Bronchial epithelial cell (primary cell): ENCODE results near the gene PSTK. TPM values are rescaled to one million over a fixed set of nuclear protein-coding genes. Genes with fewer than 3 reads are reported as not detected.

Experiments
- DNase-seq: peaks from one replicate; pipeline ENCODE4 v3.0.0-alpha.2; 2010; ENCODE audit warnings: low read depth
- FAIRE-seq: peaks from 2 replicates; lab custom pipeline; 2011; peaks lifted over from hg19 to GRCh38; lab: Jason Lieb, UNC
- H3K27me3 ChIP-seq: 2 replicates; pipeline ENCODE4 v1.5.1; 2011; ENCODE audit warnings: low read length; ENCODE audit not compliant: control insufficient read depth, insufficient read depth
- H3K36me3 ChIP-seq: 2 replicates; pipeline ENCODE4 v1.5.1; 2011; ENCODE audit warnings: low read length; ENCODE audit not compliant: control insufficient read depth, insufficient read depth
- H3K4me3 ChIP-seq: 2 replicates; pipeline ENCODE4 v1.5.1; 2011; ENCODE audit warnings: mild to moderate bottlenecking, low read depth, low read length, control low read depth
- total RNA-seq: library from RNA; depleted of rRNA; stranded (reverse); fragments of >200 nt; gene quantifications from 2 replicates; pipeline ENCODE4 v1.2.1, GENCODE V29; 2014
- TF ChIP-seq, protein P1 (sequence below): IDR thresholded peaks from 2 replicates; pipeline ENCODE4 v1.5.1; 2011; ENCODE audit warnings: mild to moderate bottlenecking, moderate library complexity, low read length, control low read depth, inconsistent platforms; ENCODE audit not compliant: insufficient read depth, severe bottlenecking

Gene PSTK
- total RNA-seq, 1 donor from 2014 or later = 4.2 TPM

DNA sequence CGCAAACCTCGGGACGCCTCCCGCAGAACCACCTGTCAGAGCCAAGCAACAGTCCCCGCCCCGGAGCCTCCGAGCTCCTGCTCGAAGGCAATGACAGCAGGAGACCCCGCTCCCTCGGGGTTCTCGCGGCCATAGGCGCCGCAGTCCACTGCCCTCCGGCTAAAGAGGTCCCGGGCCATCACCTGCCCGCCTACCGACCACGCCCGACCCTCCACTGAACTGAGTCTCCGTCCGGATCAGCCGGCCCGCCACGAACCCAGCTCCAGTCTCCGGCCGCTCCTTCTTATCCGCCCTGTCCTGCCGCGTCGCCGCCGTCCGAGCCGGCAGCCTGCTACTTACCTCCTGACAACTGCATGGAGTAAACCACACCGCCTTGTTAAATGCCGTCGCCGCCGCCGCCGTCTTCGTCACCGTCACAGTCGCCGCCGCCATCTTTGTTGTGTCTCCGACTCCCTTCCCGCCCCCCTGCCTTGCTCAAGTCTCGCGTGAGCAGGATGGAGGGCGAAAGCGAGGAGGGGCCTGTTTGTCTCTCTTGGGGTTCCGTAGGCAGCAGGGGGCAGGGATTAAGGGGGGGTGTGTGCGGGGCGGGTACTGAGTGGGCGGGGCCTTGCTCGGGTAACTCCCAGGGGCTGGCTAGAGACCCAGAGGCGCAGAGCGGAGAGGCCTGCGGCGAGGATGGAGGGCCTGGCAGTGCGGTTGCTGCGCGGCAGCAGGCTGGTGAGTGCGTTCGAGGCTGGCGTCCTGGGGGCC lies 28.3 kb downstream of the PSTK start, which contains the start of the genes ACADSB and IKZF5:
TSS of gene ACADSB (plus strand) at position 652 of the 750 bp plus-strand sequence. CDS start at position 676, 24 bp downstream.
TSS of gene IKZF5 (minus strand) at position 441 of the 750 bp plus-strand sequence. CDS start 10,170 bp downstream, outside the sequence.
- Histone ChIP-seq H3K36me3 (no peaks in the 10 kb centered on the region), H3K4me3 (peak within 1 kb of the TSS; percentile 80), H3K27me3 (no peaks in the 10 kb centered on the region)
- FAIRE-seq = no peak
- peak; percentile 89 for DNase-seq
- TF ChIP-seq, protein P1, sequence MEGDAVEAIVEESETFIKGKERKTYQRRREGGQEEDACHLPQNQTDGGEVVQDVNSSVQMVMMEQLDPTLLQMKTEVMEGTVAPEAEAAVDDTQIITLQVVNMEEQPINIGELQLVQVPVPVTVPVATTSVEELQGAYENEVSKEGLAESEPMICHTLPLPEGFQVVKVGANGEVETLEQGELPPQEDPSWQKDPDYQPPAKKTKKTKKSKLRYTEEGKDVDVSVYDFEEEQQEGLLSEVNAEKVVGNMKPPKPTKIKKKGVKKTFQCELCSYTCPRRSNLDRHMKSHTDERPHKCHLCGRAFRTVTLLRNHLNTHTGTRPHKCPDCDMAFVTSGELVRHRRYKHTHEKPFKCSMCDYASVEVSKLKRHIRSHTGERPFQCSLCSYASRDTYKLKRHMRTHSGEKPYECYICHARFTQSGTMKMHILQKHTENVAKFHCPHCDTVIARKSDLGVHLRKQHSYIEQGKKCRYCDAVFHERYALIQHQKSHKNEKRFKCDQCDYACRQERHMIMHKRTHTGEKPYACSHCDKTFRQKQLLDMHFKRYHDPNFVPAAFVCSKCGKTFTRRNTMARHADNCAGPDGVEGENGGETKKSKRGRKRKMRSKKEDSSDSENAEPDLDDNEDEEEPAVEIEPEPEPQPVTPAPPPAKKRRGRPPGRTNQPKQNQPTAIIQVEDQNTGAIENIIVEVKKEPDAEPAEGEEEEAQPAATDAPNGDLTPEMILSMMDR = no peak

DNA sequence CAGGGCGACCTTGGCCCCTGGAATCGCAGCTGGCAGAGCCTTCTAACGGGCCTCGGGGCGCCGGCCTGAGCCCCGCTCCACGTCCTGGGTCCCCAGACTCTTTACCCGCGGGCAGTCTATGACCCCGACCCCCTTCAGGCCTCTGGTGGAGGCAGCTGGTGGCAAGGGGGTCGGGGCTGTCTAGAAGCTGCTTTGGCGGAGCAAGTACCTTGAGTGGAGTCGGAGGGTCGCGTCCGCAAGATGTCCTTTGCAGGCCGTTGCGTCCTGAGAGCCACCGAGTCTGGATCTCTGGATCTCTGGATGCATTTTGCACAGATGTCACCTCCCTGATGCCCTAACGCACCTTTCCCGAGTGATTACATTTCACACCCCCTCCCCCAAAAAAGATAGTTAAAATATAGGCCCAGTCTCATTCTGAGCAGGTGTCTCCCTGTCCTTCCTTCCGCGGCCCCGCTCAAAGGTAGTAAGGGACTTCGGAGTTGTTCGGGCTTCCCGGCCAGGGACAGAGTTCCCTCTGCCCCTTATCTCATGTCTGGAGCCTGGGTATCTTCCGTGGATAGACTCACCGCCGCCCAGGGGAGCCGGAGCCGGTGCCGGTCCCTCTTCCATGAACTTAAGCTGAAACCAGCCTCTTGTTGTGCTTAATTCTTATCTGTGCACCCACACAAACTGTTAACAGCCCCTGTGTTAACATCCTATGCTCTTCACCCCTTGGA lies 29.1 kb downstream of the PSTK start:
- TF ChIP-seq, protein P1 = no peak
- FAIRE-seq = no peak

DNA sequence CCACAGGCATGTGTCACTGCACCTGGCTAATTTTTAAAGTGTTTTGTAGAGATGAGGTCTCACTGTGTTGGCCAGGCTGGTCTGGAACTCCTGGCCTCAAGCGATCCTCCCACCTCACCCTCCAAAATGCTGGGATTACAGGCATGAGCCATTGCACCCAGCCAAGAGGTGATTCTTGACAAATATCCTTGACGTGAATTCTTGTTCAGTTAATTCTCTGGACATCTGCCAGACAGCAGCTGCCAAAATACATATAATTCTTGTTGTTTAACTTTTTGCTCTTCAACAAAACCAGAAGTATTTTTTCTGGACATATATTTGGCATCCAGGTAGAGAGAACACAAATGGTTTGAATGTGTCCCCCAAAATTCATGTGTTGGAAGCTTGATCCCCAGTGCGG lies 31.8 kb downstream of the PSTK start:
- Histone ChIP-seq H3K36me3 (no peaks in the 10 kb centered on the region), H3K27me3 (no peaks in the 10 kb centered on the region), H3K4me3 (no peak overlapping the region)
- TF ChIP-seq, protein P1 = no peak
- FAIRE-seq (no peak), DNase-seq (no peak)

More for the DNA sequence above, 29.1 kb downstream of the PSTK start:
- Histone ChIP-seq H3K36me3 (no peaks in the 10 kb centered on the region), H3K27me3 (no peaks in the 10 kb centered on the region), H3K4me3 (peak overlapping the region; percentile 80)
- DNase-seq = no peak

DNA sequence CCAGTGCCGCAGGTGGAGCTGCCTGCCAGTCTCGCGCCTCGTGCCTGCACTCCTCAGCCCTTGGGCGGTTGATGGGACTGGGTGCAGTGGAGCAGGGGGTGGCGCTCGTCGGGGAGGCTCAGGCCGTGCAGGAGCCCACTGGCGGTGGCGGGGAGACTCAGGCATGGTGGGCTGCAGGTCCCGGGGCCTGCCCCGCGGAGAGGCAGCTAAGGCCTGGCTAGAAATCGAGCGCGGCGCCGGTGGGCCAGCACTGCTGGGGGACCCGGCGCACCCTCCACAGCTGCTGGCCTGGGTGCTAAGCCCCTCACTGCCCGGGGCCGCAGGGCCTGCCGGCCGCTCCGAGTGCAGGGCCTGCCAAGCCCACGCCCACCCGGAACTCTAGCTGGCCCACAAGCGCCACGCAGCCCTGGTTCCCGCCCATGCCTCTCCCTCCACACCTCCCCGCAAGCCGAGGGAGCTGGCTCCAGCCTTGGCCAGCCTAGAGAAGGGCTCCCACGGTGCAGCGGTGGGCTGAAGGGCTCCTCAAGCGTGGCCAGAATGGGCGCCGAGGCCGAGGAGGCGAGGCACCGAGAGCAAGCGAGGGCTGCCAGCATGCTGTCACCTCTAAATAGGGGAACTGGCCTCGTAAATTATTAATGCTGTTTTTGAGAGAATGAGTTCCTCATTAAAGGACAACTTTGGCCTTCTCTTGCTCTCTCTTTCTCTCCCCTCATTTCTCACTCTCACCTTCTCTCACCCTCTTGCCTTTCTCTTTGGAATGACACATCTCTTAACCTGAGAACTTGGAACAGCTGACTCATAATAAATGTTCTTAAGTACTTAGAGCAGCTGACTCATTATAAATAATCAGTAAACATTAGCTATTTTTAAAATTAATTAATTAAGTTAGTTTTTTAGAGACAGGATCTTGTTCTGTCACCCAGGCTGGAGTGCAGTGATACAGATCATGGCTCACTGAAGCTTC lies 33.5 kb downstream of the PSTK start:
- Histone ChIP-seq H3K36me3 (no peaks in the 10 kb centered on the region), H3K4me3 (no peak overlapping the region), H3K27me3 (no peaks in the 10 kb centered on the region)
- no peak for FAIRE-seq
- TF ChIP-seq, protein P1 = no peak
- DNase-seq = peak; percentile 88

DNA sequence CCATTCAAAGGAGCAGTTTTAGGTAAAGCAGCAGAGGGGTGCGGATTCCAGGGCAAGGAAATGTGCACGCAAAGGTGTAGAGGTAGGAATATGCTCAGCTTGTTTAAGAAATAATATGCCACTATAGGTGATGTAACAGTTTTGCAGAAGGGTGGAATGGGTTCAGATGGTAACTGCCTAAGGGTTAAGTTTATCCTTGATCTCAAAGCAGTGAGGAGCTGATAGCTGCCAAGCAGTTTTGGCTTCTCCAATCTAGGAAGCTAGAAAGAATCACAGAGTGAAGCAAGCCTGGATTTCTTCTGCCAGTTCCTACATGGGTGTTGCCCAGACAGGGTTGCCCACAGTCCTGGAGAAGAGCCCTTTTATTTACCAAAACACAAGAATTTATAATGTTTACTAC lies 34.6 kb downstream of the PSTK start:
- Histone ChIP-seq H3K27me3 (no peaks in the 10 kb centered on the region), H3K4me3 (no peak overlapping the region), H3K36me3 (no peaks in the 10 kb centered on the region)
- DNase-seq (no peak), FAIRE-seq (no peak)
- TF ChIP-seq, protein P1 = no peak
